ENCODE data around the gene SLC1A4.

GRCh38 chr2:64960819-64961218 is 28.4 kb upstream of the SLC1A4 start:
- TF ChIP-seq CTCF (IDR thresholded peaks at IDR 0.05) (no peak), EP300 (IDR thresholded peaks at IDR 0.05) (no peak), POLR2A (IDR thresholded peaks at IDR 0.05) (no peak)
